ENCODE measurements around the gene TOMM40.
"Not testable (repeated sequence)": the region's sequence is repeated elsewhere in the genome, so short reads cannot be mapped to it uniquely, and the experiment has no call there.

- TF ChIP-seq, protein P1, sequence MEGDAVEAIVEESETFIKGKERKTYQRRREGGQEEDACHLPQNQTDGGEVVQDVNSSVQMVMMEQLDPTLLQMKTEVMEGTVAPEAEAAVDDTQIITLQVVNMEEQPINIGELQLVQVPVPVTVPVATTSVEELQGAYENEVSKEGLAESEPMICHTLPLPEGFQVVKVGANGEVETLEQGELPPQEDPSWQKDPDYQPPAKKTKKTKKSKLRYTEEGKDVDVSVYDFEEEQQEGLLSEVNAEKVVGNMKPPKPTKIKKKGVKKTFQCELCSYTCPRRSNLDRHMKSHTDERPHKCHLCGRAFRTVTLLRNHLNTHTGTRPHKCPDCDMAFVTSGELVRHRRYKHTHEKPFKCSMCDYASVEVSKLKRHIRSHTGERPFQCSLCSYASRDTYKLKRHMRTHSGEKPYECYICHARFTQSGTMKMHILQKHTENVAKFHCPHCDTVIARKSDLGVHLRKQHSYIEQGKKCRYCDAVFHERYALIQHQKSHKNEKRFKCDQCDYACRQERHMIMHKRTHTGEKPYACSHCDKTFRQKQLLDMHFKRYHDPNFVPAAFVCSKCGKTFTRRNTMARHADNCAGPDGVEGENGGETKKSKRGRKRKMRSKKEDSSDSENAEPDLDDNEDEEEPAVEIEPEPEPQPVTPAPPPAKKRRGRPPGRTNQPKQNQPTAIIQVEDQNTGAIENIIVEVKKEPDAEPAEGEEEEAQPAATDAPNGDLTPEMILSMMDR (IDR thresholded peaks at IDR 0.05) = not testable (repeated sequence)
- TF ChIP-seq ZFX (IDR thresholded peaks at IDR 0.05; ENCODE audit: borderline replicate concordance) = not testable (repeated sequence)
Observed at GRCh38 chr19:44911896-44912295, 20.8 kb downstream of the TOMM40 start.

All from 22Rv1 (cell line).